Measurements from ENCODE around the gene MANEAL.

Gene MANEAL

GRCh38 chr1:37792943-37793686 is 532 bp upstream of the MANEAL start:
- no peak for FAIRE-seq

DNA sequence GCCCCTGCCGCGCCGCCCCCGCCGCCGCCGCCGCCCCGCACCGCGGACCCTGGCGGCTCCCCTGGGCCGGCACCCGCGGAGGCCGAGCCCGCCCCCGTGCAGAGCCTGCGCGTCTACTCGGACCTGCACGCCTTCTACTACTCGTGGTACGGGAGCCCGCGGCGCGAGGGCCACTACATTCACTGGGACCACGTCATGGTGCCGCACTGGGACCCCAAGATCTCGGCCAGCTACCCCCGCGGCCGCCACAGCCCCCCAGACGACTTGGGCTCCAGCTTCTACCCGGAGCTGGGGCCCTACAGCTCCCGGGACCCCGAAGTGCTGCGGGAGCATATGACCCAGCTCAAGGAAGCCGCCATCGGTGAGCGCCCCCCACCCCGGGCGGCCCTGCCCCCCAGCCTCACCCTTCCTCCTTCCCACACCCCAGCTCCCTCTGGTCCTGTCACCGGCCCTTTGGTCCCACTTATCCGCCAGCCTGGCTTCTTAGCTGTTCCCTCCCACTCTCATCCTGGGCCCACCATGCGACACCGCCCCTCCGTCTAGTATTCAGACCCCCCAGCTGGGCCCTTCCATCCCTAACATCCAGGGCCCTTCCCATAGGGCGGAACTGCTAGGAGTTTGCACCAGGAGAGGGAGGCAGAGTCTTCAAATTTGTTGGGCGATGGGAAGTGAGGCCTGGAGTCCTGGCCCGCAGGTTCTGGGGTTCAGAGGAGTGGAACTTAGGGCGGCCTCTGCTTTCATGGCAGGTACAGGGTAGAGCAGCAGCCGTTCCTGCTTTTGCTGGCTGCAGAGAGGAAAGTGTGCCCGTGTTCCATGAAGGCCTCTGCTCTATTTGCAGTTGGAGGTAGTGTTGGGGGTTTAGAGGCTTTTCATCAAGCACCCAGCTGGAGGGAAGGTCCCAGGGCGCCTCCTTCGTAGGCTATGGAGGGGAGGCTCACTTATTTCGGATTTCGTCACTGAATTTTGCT is 1.0 kb downstream of the MANEAL start:
- FAIRE-seq: no peak

DNA sequence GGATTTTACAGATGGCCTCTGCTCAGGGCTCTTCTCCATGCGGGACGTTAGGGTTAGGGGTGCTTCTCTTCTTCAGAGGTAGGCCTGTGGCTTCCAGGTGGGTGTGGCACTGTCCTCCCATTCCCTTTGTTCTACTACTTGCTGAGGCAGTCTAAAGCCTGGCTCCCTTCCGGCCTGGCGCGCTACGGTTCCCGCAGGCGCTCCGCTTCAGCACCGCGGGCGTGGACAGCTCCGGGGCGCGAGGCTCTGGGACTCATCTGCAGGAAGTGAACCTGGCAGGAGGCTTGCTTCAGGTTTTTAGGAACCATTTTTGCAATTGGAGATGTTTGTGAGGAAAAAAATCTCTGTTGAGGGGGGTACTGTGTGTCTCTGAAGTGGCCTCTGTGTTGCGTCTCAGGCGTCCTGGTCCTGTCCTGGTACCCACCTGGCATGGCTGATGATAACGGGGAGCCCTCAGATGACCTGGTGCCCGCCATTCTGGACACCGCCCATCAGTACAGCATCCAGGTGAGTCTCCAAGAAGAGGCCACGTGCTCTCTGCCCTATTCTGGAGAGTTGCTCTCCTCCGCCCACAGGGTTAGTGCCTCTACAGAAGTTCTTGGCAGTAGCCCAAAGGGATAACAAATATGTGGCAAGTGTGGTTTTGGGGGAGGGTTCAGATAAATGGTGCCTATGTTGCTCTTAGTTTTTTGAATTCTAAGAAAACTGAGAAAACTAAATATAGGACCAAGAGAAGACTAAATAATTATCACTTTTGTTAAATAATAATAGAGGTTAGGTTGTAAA is 1.9 kb downstream of the MANEAL start:
- FAIRE-seq: no peak

- no peak for FAIRE-seq
These were observed 4.2 kb downstream of the MANEAL start for GRCh38 chr1:37797750-37798345.

GRCh38 chr1:37802439-37802838 is 8.8 kb downstream of the MANEAL start:
- no peak for FAIRE-seq

DNA sequence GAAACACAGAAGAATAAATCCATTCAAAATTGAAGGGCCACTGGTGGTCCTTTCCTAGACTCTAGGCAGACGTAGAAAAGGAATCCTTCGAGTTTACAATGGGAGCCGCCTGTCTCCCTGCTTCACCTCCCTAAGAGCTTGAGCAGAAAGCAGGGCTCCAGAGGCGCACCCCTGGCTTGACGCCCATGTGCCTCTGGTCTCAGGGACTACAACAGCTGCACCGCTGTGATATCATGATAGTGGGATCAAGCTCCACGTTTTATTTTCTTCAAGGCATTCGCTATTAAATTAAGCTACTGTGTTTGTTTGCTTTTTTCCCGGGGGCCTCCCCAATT is 13.5 kb downstream of the MANEAL start:
- no peak for FAIRE-seq

- FAIRE-seq: no peak
These were observed 14.1 kb downstream of the MANEAL start, which contains the start of the genes C1orf122 and YRDC for GRCh38 chr1:37807555-37808368. Gene C1orf122, plus strand, starts transcription at chr1:37807790. Its CDS starts 615 bp downstream, at chr1:37808405. Gene YRDC, minus strand, starts transcription at chr1:37808208. Its CDS starts 28 bp downstream, at chr1:37808180.

DNA sequence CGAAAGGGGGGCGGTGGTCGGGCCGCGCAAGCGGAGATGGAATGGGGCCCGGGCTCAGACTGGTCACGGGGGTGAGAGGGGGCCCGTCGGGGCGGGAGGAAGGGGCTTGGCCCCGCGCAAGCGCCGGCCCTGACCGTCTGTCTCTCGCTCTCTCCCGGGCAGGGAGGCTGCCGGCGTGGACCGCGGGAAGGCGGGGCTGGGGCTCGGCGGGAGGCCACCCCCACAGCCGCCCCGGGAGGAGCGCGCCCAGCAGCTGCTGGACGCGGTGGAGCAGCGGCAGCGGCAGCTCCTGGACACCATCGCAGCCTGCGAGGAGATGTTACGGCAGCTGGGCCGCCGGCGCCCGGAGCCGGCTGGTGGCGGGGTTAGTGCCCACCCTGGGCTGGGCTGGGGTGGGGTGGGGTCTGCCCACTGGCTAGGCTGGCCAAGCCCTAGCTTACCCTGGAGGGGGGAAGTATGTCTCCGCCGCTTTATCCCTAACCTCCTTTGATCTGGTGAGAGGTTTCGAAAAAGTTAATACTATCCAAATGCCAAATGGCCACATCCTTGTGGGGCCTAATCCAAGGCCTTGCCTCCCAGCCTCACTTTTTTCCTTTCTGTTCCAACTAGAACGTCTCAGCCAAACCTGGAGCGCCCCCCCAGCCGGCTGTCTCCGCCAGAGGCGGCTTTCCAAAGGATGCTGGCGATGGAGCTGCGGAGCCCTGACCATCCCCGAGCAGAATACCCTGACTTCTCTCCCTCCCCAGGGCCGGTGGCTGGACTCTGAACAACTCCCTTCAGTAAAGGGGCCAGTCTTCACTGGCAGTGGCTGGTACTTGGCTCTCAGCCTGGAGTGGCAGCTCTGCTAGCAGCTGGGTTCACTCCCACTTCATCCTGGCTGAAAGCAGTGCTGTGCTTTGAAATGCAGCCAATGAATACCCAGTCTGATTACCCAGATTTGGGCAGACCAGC is 15.0 kb downstream of the MANEAL start:
- FAIRE-seq: no peak

GRCh38 chr1:37809942-37810341 is 16.3 kb downstream of the MANEAL start:
- FAIRE-seq: no peak

DNA sequence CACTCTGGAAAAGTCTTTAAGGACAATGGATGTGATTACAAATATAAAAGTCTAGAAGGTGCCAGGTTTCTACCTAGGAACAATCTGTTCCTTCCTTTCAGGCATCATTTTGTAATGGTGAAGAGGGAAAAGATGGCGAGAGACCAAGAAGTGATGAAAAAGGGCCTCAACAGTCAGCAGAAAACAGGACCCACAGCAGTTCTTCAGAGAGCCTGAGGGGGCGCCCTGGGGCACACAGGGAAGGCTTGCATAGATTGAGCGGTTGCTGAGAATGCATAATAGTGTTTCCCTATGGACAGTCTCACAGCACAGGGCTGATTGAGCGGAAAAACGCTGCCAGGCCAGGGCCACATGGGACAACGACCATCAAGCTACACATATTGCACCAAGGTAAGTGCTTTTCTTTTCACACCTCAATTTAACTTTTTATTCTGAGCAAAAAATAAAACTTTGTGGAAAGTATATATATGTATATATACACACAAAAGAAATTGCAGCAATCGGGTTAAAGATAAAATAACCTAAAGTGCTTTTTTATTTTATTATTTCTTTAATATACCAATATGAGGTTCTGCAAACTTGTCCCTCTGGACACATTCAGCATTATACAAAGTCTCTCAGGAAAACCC is 17.5 kb downstream of the MANEAL start:
- FAIRE-seq: no peak

GRCh38 chr1:37813529-37814145 is 20.0 kb downstream of the MANEAL start:
- no peak for FAIRE-seq

- FAIRE-seq: no peak
These were observed 20.6 kb downstream of the MANEAL start for GRCh38 chr1:37814252-37814651.

GRCh38 chr1:37817481-37817880 is 23.8 kb downstream of the MANEAL start:
- peak; percentile 96 for FAIRE-seq

DNA sequence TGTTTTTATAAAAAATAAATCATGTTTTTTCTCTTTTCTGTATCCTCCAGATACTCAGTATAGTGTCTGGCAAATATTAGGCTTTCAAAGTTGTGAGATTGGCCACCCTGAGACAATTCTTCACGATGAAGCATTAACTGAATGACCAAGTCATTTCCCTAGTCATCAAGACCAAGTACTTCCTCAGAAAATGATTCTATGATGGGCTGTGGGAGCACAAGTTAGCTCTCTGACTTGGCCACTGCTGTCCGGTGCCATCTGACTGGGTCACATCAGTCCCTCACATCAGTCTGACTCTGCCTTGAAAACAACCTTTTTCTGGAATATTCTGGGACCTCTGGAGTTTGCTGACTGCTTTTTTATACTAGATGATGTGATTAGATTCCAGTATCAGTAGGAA is 27.8 kb downstream of the MANEAL start:
- no peak for FAIRE-seq

- no peak for FAIRE-seq
These were observed 29.5 kb downstream of the MANEAL start for GRCh38 chr1:37822906-37823815.

DNA sequence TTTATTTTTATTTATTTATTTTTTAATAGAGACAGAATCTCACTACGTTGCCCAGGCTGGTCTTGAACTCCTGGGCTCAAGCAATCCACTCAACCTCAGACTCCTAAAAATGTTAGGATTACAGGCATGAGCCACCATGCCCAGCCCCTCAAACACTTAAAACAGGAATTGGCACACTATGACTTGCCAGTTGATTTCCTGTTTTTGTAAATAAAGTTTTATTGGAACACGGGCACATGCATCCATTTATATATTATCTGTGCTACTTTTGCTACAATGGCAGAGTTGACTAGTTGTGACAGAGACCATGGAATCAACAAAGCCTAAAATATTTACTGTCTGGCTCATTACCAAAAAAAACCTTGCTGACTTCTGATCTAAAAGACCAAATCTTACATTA is 30.4 kb downstream of the MANEAL start:
- no peak for FAIRE-seq

DNA sequence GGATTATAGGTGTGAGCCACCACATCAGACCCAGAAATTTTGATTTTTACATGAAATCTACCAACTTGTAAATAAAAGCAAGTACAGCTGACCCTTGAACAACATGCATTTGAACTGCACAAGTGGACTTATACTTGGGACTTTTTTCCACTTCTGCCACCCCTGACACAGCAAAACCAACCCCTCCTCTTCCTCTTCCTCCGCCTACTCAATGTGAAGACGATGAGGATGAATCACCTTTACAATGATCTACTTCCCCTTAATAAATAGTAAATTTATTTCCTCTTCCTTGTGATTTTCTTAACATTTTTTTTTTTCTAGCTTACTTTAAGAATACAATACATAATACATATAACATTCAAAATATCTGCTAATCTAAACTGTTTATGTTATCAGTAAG is 31.9 kb downstream of the MANEAL start:
- no peak for FAIRE-seq

DNA sequence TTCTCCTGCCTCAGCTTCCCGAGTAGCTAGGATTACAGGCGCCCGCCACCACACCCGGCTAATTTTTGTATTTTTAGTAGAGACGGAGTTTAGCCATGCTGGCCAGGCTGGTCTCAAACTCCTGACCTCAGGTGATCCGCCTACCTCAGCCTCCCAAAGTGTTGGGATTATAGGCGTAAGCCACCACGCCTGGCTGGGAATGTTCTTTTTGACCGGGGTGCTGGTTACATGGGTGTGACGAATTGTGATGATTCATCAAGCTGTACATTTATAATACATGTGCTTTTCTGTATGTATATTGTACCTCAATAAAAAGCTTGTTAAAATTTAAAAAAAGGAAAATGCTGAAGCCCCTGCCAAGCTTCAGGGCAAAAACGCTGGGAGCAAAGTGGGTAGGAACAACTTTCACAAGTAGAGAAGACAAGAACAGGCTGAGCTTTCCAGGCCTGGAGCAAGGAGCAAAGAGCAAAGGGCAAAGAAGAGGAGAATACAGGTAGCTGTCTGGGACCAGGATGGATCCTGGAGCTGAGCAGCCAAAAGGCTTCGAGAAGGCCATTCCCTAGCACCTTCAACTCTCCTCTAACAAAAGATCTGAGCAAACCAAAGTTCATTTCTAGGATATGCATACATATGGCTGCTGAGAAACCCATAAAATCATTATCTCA is 34.9 kb downstream of the MANEAL start:
- no peak for FAIRE-seq
